Urinary bladder (tissue), 4 donors: Measurements from ENCODE around the gene SYCE1. TPM values are rescaled to one million over a fixed set of nuclear protein-coding genes. Genes with fewer than 3 reads are reported as not detected.

Source experiments
- DNase-seq: peaks from one replicate; pipeline ENCODE4 v3.0.0-alpha.2; 2015; ENCODE audit errors: extremely low spot score
- H3K27ac ChIP-seq: one replicate; pipeline ENCODE4 v1.5.1; 2013; ENCODE audit warnings: low read depth, mild to moderate bottlenecking, moderate library complexity
- H3K36me3 ChIP-seq: one replicate; pipeline ENCODE4 v1.6.1; 2013; ENCODE audit warnings: mild to moderate bottlenecking, moderate library complexity; ENCODE audit not compliant: insufficient read depth
- H3K4me1 ChIP-seq: one replicate; pipeline ENCODE4 v1.6.1; 2013; ENCODE audit warnings: mild to moderate bottlenecking, moderate library complexity; ENCODE audit not compliant: insufficient read depth
- H3K4me3 ChIP-seq: one replicate; pipeline ENCODE4 v1.5.1; 2013; ENCODE audit warnings: low read depth, low read length
- WGBS: extraction: QIAGEN DNeasy Blood & Tissue Kit; methylation state at CpG from one replicate; pipeline ENCODE4 v1.1.7; 2013; 5-methylcytosine and 5-hydroxymethylcytosine counted together
- polyA plus RNA-seq: library from polyadenylated mRNA; stranded (reverse); fragments of 200-250 nt; gene quantifications from one replicate; pipeline ENCODE4 v1.2.3, GENCODE V29; 2013
- total RNA-seq: library from RNA; depleted of rRNA; stranded (reverse); fragments of >200 nt; gene quantifications from one replicate; pipeline ENCODE4 v1.2.3, GENCODE V29; 2014
- donor health status: healthy with polysubstance abuse.
- donor health status: healthy.

Gene SYCE1
- total and polyA plus RNA-seq, 2 donors: not detected

DNA sequence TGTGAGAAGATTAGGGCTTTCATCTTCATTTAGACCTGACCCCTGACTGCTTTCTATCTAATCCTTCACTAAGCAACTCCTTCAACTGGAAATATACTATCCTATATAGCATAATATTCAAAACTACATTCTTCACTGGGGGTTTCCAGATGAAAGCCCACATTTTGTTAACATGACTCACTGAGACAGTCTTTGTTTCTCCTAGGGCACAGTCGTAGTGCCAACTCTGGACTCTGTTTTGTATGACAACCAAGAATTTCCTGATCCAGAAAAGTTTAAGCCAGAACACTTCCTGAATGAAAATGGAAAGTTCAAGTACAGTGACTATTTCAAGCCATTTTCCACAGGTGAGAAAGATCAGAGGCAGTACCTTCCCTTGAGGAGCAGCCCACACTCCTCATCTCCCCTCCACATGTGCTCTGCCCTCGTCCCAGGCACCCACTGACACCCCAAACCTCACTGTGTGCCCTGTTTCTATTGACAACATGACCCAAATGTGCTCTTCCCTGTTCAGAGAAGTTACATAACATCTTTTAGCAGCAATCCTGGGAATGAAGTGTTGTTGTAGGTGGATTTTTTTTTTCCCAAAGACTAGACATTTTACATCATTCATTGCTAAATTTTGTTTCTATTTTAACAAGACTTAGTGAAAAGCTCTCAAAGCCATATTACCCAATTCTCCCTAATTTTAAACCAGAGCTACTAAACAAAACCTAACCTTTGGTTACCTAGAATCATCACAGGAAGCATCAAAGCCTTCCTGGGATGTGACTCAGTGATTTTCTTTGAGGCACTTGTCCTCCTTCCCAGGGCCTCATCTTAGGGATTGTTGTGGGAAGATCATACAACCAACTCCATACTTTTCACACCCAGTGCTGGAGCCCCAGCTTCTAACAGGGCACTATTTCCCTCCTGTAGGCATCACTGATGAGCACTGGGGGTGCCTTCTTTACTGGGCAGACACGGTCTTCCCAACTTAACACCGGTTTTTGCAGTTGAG is 27.5 kb downstream of the SYCE1 start:
- no peak for DNase-seq
- H3K27ac ChIP-seq: no peak overlapping the region
- no peaks in the 10 kb centered on the region for H3K36me3 ChIP-seq
- H3K4me3 ChIP-seq: no peak overlapping the region
- no peaks in the 10 kb centered on the region for H3K4me1 ChIP-seq
- 65% methylated on average over 4 of the region's 4 CpGs for WGBS

DNA sequence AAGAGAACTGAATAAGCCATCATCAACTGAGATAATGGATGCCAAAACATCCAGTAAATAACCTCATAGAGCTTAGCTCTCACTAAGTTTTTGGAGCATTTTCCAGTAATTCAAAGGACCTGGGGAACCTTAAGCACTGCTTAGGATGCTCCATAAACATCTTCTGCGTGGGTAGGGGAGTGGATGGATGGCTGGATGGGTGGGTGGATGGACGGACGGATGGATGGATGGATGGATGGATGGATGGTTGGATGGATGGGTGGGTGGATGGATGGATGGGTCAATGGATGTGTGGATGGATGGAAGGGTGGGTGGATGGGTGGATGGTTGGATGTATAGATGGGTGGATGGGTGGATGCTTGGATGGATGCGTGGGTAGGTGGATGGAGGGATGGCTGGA is 29.2 kb downstream of the SYCE1 start:
- Histone ChIP-seq H3K36me3 (no peaks in the 10 kb centered on the region), H3K4me1 (no peaks in the 10 kb centered on the region), H3K4me3 (no peak overlapping the region), H3K27ac (no peak overlapping the region)
- DNase-seq: no peak
- 69% methylated on average over 4 of the region's 4 CpGs for WGBS

DNA sequence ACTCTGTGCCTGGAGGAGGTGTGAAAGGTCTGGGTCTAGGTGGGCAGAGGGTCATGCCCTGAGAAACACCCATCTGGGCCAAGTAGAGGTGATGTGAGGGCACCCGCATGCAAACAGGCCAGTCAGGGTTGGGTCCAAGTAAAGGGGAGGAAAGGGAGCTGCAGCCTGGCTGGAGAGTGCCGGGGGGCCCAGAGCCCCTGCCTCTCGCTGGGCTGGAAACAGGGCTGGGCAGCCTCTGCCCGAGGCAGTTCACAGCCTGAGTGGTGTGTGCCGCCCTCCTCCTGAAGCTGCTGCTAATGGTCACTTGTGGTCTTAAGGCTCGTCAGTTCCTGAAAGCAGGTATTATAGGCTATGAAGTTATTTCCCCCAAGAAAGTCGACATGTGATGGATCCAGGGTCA is 31.0 kb downstream of the SYCE1 start:
- H3K27ac ChIP-seq: no peak overlapping the region
- no peaks in the 10 kb centered on the region for H3K36me3 ChIP-seq
- 81% methylated on average over 7 of the region's 7 CpGs for WGBS
- H3K4me1 ChIP-seq: no peaks in the 10 kb centered on the region
- no peak for DNase-seq
- H3K4me3 ChIP-seq: no peak overlapping the region

DNA sequence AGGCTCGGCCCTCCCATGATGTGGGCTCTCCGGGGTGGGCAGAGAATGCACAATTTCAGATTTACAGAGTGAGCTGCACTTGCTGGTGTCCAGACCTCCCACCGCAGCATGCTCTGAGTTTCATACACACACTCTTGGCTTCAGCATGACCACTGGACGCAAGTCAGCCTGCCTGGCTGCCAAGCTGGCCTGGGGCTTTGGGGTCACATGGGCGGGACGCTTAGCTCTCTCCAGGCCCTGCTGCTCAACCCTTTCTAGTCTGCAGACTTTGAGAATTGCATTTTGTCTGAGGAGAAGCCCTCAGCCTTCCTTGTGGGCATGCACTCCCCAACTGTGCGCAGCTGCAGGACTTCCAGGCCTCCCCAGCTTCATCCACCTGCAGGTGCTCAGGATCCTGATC is 32.5 kb downstream of the SYCE1 start:
- 77% methylated on average over 7 of the region's 7 CpGs for WGBS
- no peaks in the 10 kb centered on the region for H3K4me1 ChIP-seq
- no peak overlapping the region for H3K4me3 ChIP-seq

DNA sequence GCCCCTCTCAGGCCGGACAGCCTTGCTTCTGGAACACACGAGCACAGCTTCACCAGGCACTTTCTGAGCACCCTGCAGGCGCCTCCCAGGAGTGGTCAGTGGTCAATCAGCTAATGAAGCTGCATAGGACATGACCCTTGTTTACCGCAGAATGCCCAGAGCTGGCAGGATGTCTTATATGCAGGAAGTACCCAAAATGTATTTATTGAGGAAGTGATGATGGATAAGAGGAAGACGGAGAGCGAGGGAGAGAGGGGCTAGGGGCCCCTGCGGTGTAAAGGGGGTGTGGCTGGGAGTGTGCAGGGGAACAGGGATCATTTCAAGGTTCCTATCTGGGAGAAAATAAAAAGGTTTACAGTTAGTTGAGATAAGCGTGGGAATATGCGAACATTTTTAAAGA is 34.9 kb downstream of the SYCE1 start:
- WGBS: 54% methylated on average over 9 of the region's 9 CpGs
- H3K4me1 ChIP-seq: no peaks in the 10 kb centered on the region
- no peaks in the 10 kb centered on the region for H3K36me3 ChIP-seq
- H3K4me3 ChIP-seq: no peak overlapping the region
- no peak for DNase-seq
- H3K27ac ChIP-seq: no peak overlapping the region

More for the DNA sequence above, 32.5 kb downstream of the SYCE1 start:
- Histone ChIP-seq H3K27ac (no peak overlapping the region), H3K36me3 (no peaks in the 10 kb centered on the region)
- DNase-seq: no peak

DNA sequence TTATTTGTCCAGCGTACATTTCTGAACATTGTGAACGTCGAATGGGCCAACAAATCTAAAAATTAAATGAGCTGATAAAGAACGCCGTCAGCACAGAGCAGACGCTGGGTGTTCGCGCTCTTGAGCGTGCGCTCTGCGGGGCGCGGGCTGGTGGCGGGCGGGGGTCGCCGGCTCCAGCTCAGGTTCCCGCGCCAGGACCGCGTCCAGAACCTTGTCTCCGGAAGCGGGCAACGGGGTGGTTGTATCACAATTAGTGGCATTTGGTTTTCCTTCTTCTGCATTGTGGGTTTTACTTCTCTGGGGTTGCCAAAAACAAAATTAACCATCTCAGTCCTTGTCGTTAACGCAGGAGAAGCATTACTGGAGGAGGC is 35.8 kb downstream of the SYCE1 start:
- WGBS: 17% methylated on average over 26 of the region's 26 CpGs
- Histone ChIP-seq H3K36me3 (no peaks in the 10 kb centered on the region), H3K4me3 (no peak overlapping the region), H3K4me1 (no peaks in the 10 kb centered on the region), H3K27ac (no peak overlapping the region)
- DNase-seq: no peak

DNA sequence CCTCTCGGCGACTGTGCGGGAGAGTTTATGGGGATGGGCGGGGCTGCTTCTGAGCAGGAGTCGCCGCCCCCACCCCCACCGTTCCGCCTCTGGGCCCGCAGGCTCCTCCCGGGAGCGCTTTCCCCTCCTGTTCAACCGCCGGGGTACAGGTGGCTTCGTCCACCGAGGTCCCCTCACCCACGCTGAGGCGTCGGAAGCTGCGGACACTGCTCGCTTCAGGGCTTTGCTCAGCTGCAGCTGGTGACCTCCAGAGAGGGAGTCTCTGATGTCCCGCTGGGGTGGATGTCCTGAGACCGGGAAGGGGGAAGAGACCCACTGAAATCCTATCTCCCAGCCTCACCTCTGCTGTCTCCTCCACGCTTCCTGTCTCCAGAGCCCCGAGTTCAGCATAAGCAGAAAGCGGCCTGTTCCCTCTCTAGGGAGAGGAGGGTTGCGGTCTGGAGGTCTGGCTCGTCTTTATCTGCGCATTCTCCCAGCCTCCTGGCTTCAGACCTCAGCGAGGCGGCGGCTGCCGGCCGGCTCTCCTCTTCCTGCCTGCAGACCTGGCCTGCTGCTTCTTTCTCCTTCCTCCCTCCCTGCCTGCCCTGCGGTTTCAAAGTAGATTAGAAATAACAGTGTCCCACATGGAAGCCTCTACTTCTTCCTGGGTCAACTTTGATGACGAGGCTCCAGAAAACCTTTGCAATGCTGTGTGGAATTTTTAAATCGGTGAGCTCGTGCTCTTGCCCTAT is 36.4 kb downstream of the SYCE1 start:
- Histone ChIP-seq H3K4me1 (no peaks in the 10 kb centered on the region), H3K36me3 (no peaks in the 10 kb centered on the region), H3K4me3 (peak overlapping the region; percentile 12), H3K27ac (no peak overlapping the region)
- 8% methylated on average over 37 of the region's 37 CpGs for WGBS
- no peak for DNase-seq

DNA sequence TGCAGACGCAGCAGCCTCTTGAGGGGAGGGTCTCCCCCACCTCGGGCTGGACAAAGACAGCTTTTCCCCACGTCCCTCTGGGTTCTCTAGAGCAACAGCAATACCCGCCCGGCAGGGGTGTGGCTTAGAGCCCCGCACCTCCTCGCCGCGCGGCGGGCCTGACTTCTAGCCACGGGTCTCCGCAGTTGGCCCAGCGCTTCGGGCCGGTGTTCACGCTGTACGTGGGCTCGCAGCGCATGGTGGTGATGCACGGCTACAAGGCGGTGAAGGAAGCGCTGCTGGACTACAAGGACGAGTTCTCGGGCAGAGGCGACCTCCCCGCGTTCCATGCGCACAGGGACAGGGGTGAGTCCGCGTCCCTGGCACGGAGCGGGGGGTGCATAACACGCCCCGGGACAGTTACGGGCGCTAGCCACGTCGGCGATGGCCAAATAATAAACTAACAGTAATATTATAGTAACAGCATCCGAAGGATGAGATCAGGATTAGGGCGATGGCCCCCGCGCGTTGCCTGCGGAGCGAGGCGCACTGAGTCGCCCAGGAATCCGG is 37.0 kb downstream of the SYCE1 start:
- Histone ChIP-seq H3K27ac (no peak overlapping the region), H3K4me3 (peak overlapping the region; percentile 12), H3K4me1 (no peaks in the 10 kb centered on the region), H3K36me3 (no peaks in the 10 kb centered on the region)
- 6% methylated on average over 50 of the region's 50 CpGs for WGBS
- DNase-seq: no peak

DNA sequence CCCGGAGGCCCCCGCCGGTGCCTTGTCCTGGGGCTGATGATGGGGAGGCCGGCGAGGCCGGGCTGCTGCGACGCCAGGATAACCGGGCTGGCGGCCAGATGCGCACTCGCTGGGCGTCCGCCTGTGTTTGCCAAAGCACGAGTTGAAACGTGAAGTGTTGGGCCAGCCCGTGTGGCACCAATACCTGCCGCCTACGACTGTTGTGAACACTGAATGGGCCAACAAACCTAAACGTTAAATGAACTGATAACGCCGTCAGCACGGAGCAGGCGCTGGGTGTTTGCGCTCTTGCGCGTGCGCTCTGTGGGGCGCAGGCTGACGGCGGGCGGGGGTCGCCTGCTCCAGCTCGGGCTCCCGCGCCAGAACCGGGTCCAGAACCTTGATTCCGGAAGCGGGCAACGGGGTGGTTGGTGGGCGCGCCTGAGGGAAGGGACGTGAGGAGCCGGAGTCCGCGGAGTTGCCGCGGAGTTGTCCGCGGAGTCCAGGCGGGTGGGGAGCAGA is 37.6 kb downstream of the SYCE1 start:
- peak overlapping the region; percentile 12 for H3K4me3 ChIP-seq
- WGBS: 8% methylated on average over 51 of the region's 51 CpGs
- no peak overlapping the region for H3K27ac ChIP-seq
- H3K4me1 ChIP-seq: no peaks in the 10 kb centered on the region
- H3K36me3 ChIP-seq: no peaks in the 10 kb centered on the region
- DNase-seq: no peak

DNA sequence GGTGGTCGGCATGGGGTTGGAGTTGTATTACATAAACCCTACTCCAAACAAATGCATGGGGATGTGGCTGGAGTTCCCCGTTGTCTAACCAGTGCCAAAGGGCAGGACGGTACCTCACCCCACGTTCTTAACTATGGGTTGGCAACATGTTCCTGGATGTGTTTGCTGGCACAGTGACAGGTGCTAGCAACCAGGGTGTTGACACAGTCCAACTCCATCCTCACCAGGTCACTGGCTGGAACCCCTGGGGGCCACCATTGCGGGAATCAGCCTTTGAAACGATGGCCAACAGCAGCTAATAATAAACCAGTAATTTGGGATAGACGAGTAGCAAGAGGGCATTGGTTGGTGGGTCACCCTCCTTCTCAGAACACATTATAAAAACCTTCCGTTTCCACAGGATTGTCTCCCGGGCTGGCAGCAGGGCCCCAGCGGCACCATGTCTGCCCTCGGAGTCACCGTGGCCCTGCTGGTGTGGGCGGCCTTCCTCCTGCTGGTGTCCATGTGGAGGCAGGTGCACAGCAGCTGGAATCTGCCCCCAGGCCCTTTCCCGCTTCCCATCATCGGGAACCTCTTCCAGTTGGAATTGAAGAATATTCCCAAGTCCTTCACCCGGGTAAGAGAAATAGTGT is 38.3 kb downstream of the SYCE1 start, which contains the start of gene CYP2E1:
Gene CYP2E1, plus strand, starts transcription at position 407 of the 632 bp plus-strand sequence. Its CDS starts 33 bp downstream, at position 440.
- WGBS: 72% methylated on average over 16 of the region's 16 CpGs
- H3K4me3 ChIP-seq: peak within 1 kb of the TSS; percentile 12

DNA sequence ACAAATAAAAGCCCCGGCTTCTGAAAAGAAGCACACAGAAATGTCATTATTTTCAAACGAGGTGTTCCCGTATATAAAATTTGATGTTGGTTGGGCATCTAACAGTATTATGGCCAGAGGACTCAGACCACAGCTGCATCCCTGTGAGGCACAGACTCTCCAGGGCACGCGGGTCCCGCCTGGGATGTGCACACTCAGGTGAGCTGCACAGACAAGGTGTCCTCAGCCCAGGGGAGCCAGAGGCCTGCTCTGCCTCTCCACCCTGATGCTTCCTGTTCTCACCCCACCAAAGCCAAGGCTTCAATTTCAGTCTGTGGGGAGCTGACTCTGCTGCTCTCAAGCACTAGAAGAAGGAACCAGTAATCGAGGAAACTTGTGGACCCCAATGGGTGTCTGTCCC is 39.9 kb downstream of the SYCE1 start:
- no peak for DNase-seq
- Histone ChIP-seq H3K36me3 (no peaks in the 10 kb centered on the region), H3K4me3 (no peak overlapping the region), H3K27ac (no peak overlapping the region), H3K4me1 (no peaks in the 10 kb centered on the region)
- 85% methylated on average over 7 of the region's 7 CpGs for WGBS

More for the DNA sequence above, 38.3 kb downstream of the SYCE1 start, which contains the start of gene CYP2E1:
- no peaks in the 10 kb centered on the region for H3K4me1 ChIP-seq
- no peak for DNase-seq
- no peak within 1 kb of the TSS for H3K27ac ChIP-seq
- H3K36me3 ChIP-seq: no peaks in the 10 kb centered on the region

DNA sequence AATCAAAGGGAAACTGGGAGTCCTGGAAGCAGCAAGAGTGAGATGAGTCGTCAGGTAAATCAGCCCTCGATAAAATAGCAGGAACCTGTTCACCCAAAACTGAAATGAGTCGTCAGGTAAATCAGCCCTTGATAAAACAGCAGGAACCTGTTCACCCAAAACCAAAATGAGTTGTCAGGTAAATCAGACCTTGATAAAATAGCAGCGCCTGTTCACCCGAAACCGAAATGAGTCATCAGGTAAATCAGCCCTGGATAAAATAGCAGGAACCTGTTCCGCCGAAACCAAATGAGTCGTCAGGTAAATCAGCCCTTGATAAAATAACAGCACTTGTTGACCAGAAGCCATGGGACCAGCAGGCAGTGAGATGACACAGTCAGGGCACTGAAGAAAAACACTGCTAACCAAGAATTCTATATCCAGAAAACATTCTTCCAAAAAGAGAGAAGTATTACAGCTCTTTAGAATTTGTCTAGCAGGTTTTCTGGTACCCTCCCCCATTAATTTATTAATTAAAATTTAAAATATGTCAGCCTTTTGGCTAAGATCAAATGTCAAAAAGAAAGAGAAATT is 41.7 kb downstream of the SYCE1 start:
- WGBS: 89% methylated on average over 9 of the region's 9 CpGs
- DNase-seq: no peak
- Histone ChIP-seq H3K4me3 (no peak overlapping the region), H3K36me3 (no peaks in the 10 kb centered on the region), H3K4me1 (no peaks in the 10 kb centered on the region), H3K27ac (no peak overlapping the region)

DNA sequence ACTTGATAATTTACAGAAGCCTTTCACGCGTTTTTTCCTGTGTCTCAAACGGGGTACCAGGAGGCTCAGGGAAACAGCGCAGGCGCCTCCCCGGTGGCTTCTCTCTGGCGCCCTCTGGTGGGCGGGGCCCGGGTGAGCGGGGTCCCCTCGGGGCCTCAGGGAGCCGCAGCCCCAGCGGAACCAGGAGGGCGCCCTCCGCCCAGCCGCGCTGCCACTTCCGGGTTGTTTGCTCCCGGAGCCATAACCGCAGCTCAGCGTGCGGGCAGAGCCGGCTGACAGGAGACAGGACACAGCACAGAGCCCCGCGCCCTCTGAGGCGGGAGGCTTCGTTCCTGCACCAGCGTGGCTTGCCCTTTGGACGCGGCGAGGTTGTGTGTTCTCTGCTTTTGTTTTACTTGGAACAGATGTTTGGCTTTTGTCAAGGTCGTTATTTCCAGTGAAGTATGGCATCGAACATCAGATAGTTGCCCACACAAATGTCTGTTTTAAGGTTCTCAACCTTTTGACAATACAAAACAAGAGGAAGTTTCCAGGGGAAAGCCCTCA is 45.1 kb downstream of the SYCE1 start:
- 5% methylated on average over 33 of the region's 33 CpGs for WGBS
- Histone ChIP-seq H3K36me3 (no peaks in the 10 kb centered on the region), H3K27ac (no peak overlapping the region), H3K4me3 (peak overlapping the region; percentile 27), H3K4me1 (no peaks in the 10 kb centered on the region)
- no peak for DNase-seq
